Astrocyte (in vitro differentiated cells and primary cell): ENCODE results near the gene FSIP1. TPM values are rescaled to one million over a fixed set of nuclear protein-coding genes. Genes with fewer than 3 reads are reported as not detected.

ENCODE experiments used
- DNase-seq: peaks from one replicate; pipeline ENCODE4 v3.0.0-alpha.2; 2010; ENCODE audit warnings: low read depth
- FAIRE-seq: peaks from 2 replicates; lab custom pipeline; 2011; peaks lifted over from hg19 to GRCh38; lab: Jason Lieb, UNC
- H2AFZ ChIP-seq: 2 replicates; pipeline ENCODE4 v1.6.0; 2012; ENCODE audit warnings: low read depth, low read length, inconsistent platforms
- H3K27ac ChIP-seq: 2 replicates; pipeline ENCODE4 v1.5.1; 2011; ENCODE audit warnings: low read depth, low read length, inconsistent platforms
- H3K27me3 ChIP-seq: 2 replicates; pipeline ENCODE4 v1.6.0; 2011; ENCODE audit warnings: low read length, inconsistent platforms; ENCODE audit not compliant: insufficient read depth
- H3K36me3 ChIP-seq: 2 replicates; pipeline ENCODE4 v1.5.1; 2011; ENCODE audit warnings: low read length, inconsistent platforms; ENCODE audit not compliant: insufficient read depth
- H3K4me1 ChIP-seq: 2 replicates; pipeline ENCODE4 v1.5.1; 2011; ENCODE audit warnings: low read length, inconsistent platforms; ENCODE audit not compliant: insufficient read depth
- H3K4me2 ChIP-seq: 2 replicates; pipeline ENCODE4 v1.6.0; 2012; ENCODE audit warnings: low read length, inconsistent platforms
- H3K4me3 ChIP-seq: 2 replicates; pipeline ENCODE4 v1.5.1; 2011; ENCODE audit warnings: low read depth, mild to moderate bottlenecking, low read length, inconsistent platforms; ENCODE audit not compliant: insufficient read depth
- H3K79me2 ChIP-seq: 2 replicates; pipeline ENCODE4 v1.6.0; 2012; ENCODE audit warnings: mild to moderate bottlenecking, low read length, inconsistent platforms; ENCODE audit not compliant: insufficient read depth
- H3K9ac ChIP-seq: 2 replicates; pipeline ENCODE4 v1.6.0; 2012; ENCODE audit warnings: mild to moderate bottlenecking, low read length, inconsistent platforms
- H3K9me3 ChIP-seq: 2 replicates; pipeline ENCODE4 v1.5.1; 2012; ENCODE audit warnings: low read depth, mild to moderate bottlenecking, low read length, inconsistent platforms; ENCODE audit not compliant: insufficient read depth
- H4K20me1 ChIP-seq: 2 replicates; pipeline ENCODE4 v1.6.0; 2012; ENCODE audit warnings: low read length, inconsistent platforms; ENCODE audit not compliant: insufficient read depth
- H3K27ac Mint-ChIP-seq: one replicate; pipeline ENCODE4 v1.8.0; 2021; ENCODE audit warnings: mild to moderate bottlenecking, mixed read lengths; ENCODE audit not compliant: unreplicated experiment
- H3K27me3 Mint-ChIP-seq: one replicate; pipeline ENCODE4 v1.8.0; 2021; ENCODE audit warnings: low read depth, mixed read lengths; ENCODE audit not compliant: unreplicated experiment
- H3K36me3 Mint-ChIP-seq: one replicate; pipeline ENCODE4 v1.8.0; 2021; ENCODE audit warnings: low read depth, mixed read lengths; ENCODE audit not compliant: unreplicated experiment
- H3K4me1 Mint-ChIP-seq: one replicate; pipeline ENCODE4 v1.8.0; 2021; ENCODE audit warnings: low read depth, mixed read lengths; ENCODE audit not compliant: unreplicated experiment
- H3K4me3 Mint-ChIP-seq: one replicate; pipeline ENCODE4 v1.8.0; 2021; ENCODE audit warnings: mild to moderate bottlenecking, moderate library complexity, mixed read lengths; ENCODE audit not compliant: unreplicated experiment
- H3K9me3 Mint-ChIP-seq: one replicate; pipeline ENCODE4 v1.8.0; 2021; ENCODE audit warnings: mild to moderate bottlenecking, mixed read lengths; ENCODE audit not compliant: unreplicated experiment
- CTCF ChIP-seq: IDR thresholded peaks from 2 replicates; pipeline ENCODE4 v1.5.1; 2011; ENCODE audit warnings: low read depth, mild to moderate bottlenecking, inconsistent platforms, low read length, moderate library complexity; ENCODE audit not compliant: insufficient read depth
- EZH2 ChIP-seq: IDR thresholded peaks from 2 replicates; pipeline ENCODE4 v1.6.1; 2012; ENCODE audit warnings: mild to moderate bottlenecking, low read length, inconsistent platforms; ENCODE audit not compliant: insufficient read depth
- total RNA-seq: library from RNA; stranded (reverse); gene quantifications from 2 replicates; pipeline ENCODE4 v1.2.1, GENCODE V29; 2021

Gene FSIP1
- total RNA-seq, 1 donor from 2014 or later = 0.77 TPM

- H3K9me3 ChIP-seq = no peaks in the 10 kb centered on the region
- H3K4me1 ChIP-seq = no peaks in the 10 kb centered on the region
- TF ChIP-seq EZH2 (no peak), CTCF (no peak)
- no peak overlapping the region for H3K4me3 Mint-ChIP-seq
- peaks cover 5% of the 10 kb centered on the region for H3K36me3 Mint-ChIP-seq
- H3K9me3 Mint-ChIP-seq = peaks cover 18% of the 10 kb centered on the region
- H3K27me3 Mint-ChIP-seq = no peaks in the 10 kb centered on the region
- no peak overlapping the region for H3K27ac ChIP-seq
- no peaks in the 10 kb centered on the region for H3K79me2 ChIP-seq
- DNase-seq = no peak
- H3K27ac Mint-ChIP-seq = no peak overlapping the region
- no peak overlapping the region for H3K4me3 ChIP-seq
- H3K36me3 ChIP-seq = no peaks in the 10 kb centered on the region
- H3K9ac ChIP-seq = no peak overlapping the region
- H4K20me1 ChIP-seq = no peaks in the 10 kb centered on the region
- no peaks in the 10 kb centered on the region for H3K27me3 ChIP-seq
- no peaks in the 10 kb centered on the region for H3K4me1 Mint-ChIP-seq
- no peak for FAIRE-seq
- H3K4me2 ChIP-seq = no peak overlapping the region
- no peak overlapping the region for H2AFZ ChIP-seq
Measured at GRCh38 chr15:39613861-39614260, 168.8 kb downstream of the FSIP1 start.

DNA sequence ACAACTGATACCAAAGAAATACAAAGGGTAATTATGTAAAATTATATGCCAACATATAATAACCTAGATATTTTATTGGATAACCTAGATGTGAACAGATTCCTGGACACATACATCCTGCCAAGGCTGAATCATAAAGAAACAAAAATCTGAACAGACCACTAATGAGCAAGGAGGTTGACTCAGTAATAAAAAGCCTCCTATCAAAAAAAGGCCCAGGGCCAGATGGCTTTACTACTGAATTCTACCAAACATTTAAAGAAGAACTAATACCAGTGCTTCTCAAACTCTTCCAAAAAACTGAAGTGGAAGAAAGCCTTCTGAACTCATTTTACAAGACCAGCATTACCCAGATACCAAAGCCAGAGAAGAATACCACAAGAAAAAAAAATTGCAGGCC lies 169.4 kb downstream of the FSIP1 start:
- Mint-ChIP-seq H3K9me3 (peaks cover 18% of the 10 kb centered on the region), H3K27me3 (no peaks in the 10 kb centered on the region), H3K27ac (no peak overlapping the region), H3K4me3 (no peak overlapping the region), H3K36me3 (peaks cover 5% of the 10 kb centered on the region), H3K4me1 (no peaks in the 10 kb centered on the region)
- FAIRE-seq (no peak), DNase-seq (no peak)
- H3K4me2 ChIP-seq = no peak overlapping the region
- no peaks in the 10 kb centered on the region for H3K36me3 ChIP-seq
- no peak overlapping the region for H3K4me3 ChIP-seq
- H3K27ac ChIP-seq = no peak overlapping the region
- no peaks in the 10 kb centered on the region for H3K79me2 ChIP-seq
- H2AFZ ChIP-seq = no peak overlapping the region
- TF ChIP-seq CTCF (no peak), EZH2 (no peak)
- H3K27me3 ChIP-seq = no peaks in the 10 kb centered on the region
- H3K4me1 ChIP-seq = no peaks in the 10 kb centered on the region
- H4K20me1 ChIP-seq = no peaks in the 10 kb centered on the region
- H3K9ac ChIP-seq = no peak overlapping the region
- no peaks in the 10 kb centered on the region for H3K9me3 ChIP-seq

GRCh38 chr15:39610665-39611064 lies 172.0 kb downstream of the FSIP1 start:
- DNase-seq (no peak), FAIRE-seq (no peak)
- Mint-ChIP-seq H3K4me3 (no peak overlapping the region), H3K36me3 (peaks cover 5% of the 10 kb centered on the region), H3K27me3 (no peaks in the 10 kb centered on the region), H3K9me3 (peaks cover 18% of the 10 kb centered on the region), H3K27ac (no peak overlapping the region), H3K4me1 (no peaks in the 10 kb centered on the region)
- no peaks in the 10 kb centered on the region for H3K79me2 ChIP-seq
- no peak overlapping the region for H2AFZ ChIP-seq
- no peak overlapping the region for H3K9ac ChIP-seq
- H3K27me3 ChIP-seq = no peaks in the 10 kb centered on the region
- H3K4me1 ChIP-seq = no peaks in the 10 kb centered on the region
- H4K20me1 ChIP-seq = no peaks in the 10 kb centered on the region
- no peak overlapping the region for H3K27ac ChIP-seq
- H3K9me3 ChIP-seq = no peaks in the 10 kb centered on the region
- TF ChIP-seq EZH2 = no peak
- TF ChIP-seq CTCF = no peak
- H3K4me3 ChIP-seq = no peak overlapping the region
- H3K36me3 ChIP-seq = no peaks in the 10 kb centered on the region
- no peak overlapping the region for H3K4me2 ChIP-seq
